WTC11 (cell line): ENCODE results near the gene FGFR1OP2. TPM values are rescaled to one million over a fixed set of nuclear protein-coding genes. Genes with fewer than 3 reads are reported as not detected.

Source experiments
- ATAC-seq: fragments of 200-7000 bp; cut with Tn5 transposase; 2 replicates; pipeline ENCODE4 v1.10.0; 2021; ENCODE audit warnings: mild to moderate bottlenecking, moderate library complexity
- CTCF ChIA-PET: fragments of 300-600 bp; sonication (Branson Sonifier 250); formaldehyde crosslinking; loops from one replicate; lab custom pipeline; 2021; ENCODE audit warnings: antibody characterized with exemption; lab: Charles Lee
- POLR2A ChIA-PET: fragments of 350-600 bp; sonication (Branson Sonifier 250); formaldehyde crosslinking; loops from one replicate; lab custom pipeline; 2021; ENCODE audit warnings: antibody characterized with exemption; lab: Charles Lee
- DNase-seq: peaks from one replicate; pipeline ENCODE4 v3.0.0; 2021; ENCODE audit warnings: low spot score
- H3K27ac Mint-ChIP-seq: 2 replicates; pipeline ENCODE4 v1.8.0; 2021; ENCODE audit warnings: mixed read lengths
- H3K27me3 Mint-ChIP-seq: 2 replicates; pipeline ENCODE4 v1.8.0; 2021; ENCODE audit warnings: low read depth, mild to moderate bottlenecking, moderate library complexity, mixed read lengths
- H3K36me3 Mint-ChIP-seq: 2 replicates; pipeline ENCODE4 v1.8.0; 2021; ENCODE audit warnings: mixed read lengths
- H3K4me1 Mint-ChIP-seq: 2 replicates; pipeline ENCODE4 v1.8.0; 2022; ENCODE audit warnings: mixed read lengths
- H3K4me3 Mint-ChIP-seq: 2 replicates; pipeline ENCODE4 v1.8.0; 2021; ENCODE audit warnings: mild to moderate bottlenecking, moderate library complexity, mixed read lengths
- H3K9me3 Mint-ChIP-seq: 2 replicates; pipeline ENCODE4 v1.8.0; 2021; ENCODE audit warnings: mixed read lengths
- CREM ChIP-seq: sonication (generic); formaldehyde crosslinking; IDR thresholded peaks from 2 replicates; pipeline ENCODE4 v1.8.1; 2022; ENCODE audit warnings: mild to moderate bottlenecking, missing genetic modification reagents, moderate library complexity
- ESRRA ChIP-seq: sonication (generic); formaldehyde crosslinking; IDR thresholded peaks from 2 replicates; pipeline ENCODE4 v1.8.1; 2022; ENCODE audit warnings: mild to moderate bottlenecking, missing genetic modification reagents, borderline replicate concordance
- NFE2L1 ChIP-seq: sonication (generic); formaldehyde crosslinking; IDR thresholded peaks from 2 replicates; pipeline ENCODE4 v1.8.1; 2023; ENCODE audit warnings: missing genetic modification reagents
- NFYB ChIP-seq: sonication (generic); formaldehyde crosslinking; conservative IDR thresholded peaks from 2 replicates; pipeline ENCODE4 v1.8.0; 2022; ENCODE audit warnings: low read depth, missing genetic modification reagents
- RELA ChIP-seq: sonication (generic); formaldehyde crosslinking; IDR thresholded peaks from 2 replicates; pipeline ENCODE4 v1.8.1; 2022; ENCODE audit warnings: missing genetic modification reagents, mild to moderate bottlenecking, borderline replicate concordance
- ZNF232 ChIP-seq: sonication (generic); formaldehyde crosslinking; IDR thresholded peaks from 2 replicates; pipeline ENCODE4 v1.8.0; 2022; ENCODE audit warnings: mild to moderate bottlenecking, missing genetic modification reagents
- total RNA-seq: library from RNA; stranded (reverse); gene quantifications from 3 replicates; pipeline ENCODE4 v1.2.3, GENCODE V29; 2021
- TF ChIP-seq, protein P1 (sequence below): sonication (generic); formaldehyde crosslinking; IDR thresholded peaks from 2 replicates; pipeline ENCODE4 v1.8.0; 2023; ENCODE audit warnings: missing genetic modification reagents, mild to moderate bottlenecking, borderline replicate concordance
- TF ChIP-seq, protein P2 (sequence below): sonication (generic); formaldehyde crosslinking; IDR thresholded peaks from 2 replicates; pipeline ENCODE4 v1.8.0; 2022; ENCODE audit warnings: mild to moderate bottlenecking, missing genetic modification reagents
- TF ChIP-seq, protein P3 (sequence below): sonication (generic); formaldehyde crosslinking; IDR thresholded peaks from 2 replicates; pipeline ENCODE4 v1.8.0; 2022; ENCODE audit warnings: mild to moderate bottlenecking, missing genetic modification reagents
- TF ChIP-seq, protein P4 (sequence below): sonication (generic); formaldehyde crosslinking; IDR thresholded peaks from 2 replicates; pipeline ENCODE4 v1.8.1; 2023; ENCODE audit warnings: mild to moderate bottlenecking, missing genetic modification reagents, borderline replicate concordance
- TF ChIP-seq, protein P5 (sequence below): sonication (generic); formaldehyde crosslinking; IDR thresholded peaks from 2 replicates; pipeline ENCODE4 v1.8.0; 2022; ENCODE audit warnings: missing genetic modification reagents
- TF ChIP-seq, protein P6 (sequence below): sonication (generic); formaldehyde crosslinking; IDR thresholded peaks from 2 replicates; pipeline ENCODE4 v1.8.1; 2022; ENCODE audit warnings: low read depth, mild to moderate bottlenecking, moderate library complexity, missing genetic modification reagents, borderline replicate concordance

FGFR1OP2 gene
- total RNA-seq, 1 experiment from 2014 or later, result 28.9 TPM

DNA sequence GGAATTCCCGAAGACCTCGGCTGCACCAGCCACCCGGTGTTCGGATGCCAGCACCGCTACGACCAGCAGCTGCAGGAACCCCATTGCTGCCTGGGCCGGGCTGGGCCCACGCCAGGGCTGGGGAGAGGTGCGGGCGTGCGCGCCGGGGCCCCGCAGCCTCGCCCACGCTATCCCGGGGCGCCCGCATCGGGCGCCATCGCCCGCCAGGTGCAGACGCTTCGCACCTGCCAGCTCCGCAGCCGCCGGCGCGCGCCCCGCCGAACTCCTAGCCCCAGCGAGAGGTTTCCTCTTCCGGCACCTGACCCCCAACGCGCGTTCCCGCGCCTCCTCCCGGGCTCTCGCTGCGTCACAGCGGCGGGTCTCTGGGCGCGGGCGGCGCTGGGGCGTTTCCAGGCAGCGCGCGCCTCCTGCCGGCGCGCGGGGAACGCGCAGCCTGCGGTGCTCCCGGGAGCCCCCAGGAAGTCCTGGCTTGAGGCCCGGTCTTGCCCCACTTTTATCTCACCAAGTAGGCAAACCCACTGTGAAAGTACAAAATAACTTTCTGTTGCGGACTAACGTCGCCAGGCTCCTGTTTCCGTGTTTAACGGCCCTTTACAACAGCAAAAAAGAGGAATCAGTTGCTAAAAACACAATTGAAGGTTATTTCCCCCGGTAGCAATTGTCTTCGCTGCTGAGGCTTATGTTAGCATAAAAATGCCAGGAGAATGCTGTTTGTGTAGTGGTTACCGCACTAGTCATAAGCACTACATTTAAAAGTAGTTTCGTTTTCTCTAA lies 76.0 kb downstream of the FGFR1OP2 start, which contains the start of gene TM7SF3 (continued):
- TF ChIP-seq ZNF232 (CRISPR knock-in tag), result peak; percentile 91
- TF ChIP-seq NFE2L1 (CRISPR knock-in tag), result 0 out of 2 replicates have a peak, but pooled peaks have one; percentile 75

DNA sequence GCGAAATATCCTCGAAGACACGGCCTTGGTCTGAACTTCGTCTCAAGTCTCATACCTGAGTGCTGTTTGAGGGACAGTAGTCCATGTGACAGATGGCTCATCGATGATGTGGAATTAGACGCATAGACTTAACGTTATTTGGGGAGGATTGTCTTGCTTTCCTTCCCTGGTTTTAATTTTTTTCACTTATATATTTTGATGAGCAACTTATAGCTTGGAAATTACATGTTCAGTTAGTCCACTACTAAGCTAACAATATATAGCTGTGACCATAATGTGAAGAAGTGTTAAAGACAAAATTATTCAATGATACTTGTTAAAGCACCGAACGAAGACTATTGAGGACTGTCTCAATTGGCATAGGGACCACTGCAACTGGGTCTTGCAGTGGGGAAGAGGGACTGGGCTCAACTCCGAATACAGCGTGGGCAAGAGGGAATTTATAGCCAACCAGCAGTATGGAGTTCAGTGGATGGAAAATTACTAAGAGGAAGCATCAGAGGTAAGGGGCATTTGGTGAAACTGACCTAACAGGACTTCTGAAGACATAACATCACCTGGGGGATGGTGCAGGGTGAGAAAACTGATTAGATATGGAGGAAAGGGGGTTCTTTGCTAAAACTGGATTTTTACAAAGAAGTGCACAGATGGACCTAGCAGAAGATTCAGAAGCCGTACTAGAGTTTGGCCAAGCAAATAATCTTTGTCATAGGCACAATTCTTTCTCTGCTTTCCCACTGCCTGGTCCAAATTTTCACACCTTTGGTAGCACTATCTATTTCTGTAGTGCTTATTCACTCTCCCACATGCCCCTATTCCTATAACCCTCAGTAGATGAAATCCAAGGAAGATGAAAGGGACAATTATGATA lies 76.8 kb downstream of the FGFR1OP2 start:
- peak overlapping the region; percentile 92 for H3K4me3 Mint-ChIP-seq
- no peaks in the 10 kb centered on the region for H3K9me3 Mint-ChIP-seq
- TF ChIP-seq RELA (CRISPR knock-in tag), result no peak
- TF ChIP-seq, protein P1, sequence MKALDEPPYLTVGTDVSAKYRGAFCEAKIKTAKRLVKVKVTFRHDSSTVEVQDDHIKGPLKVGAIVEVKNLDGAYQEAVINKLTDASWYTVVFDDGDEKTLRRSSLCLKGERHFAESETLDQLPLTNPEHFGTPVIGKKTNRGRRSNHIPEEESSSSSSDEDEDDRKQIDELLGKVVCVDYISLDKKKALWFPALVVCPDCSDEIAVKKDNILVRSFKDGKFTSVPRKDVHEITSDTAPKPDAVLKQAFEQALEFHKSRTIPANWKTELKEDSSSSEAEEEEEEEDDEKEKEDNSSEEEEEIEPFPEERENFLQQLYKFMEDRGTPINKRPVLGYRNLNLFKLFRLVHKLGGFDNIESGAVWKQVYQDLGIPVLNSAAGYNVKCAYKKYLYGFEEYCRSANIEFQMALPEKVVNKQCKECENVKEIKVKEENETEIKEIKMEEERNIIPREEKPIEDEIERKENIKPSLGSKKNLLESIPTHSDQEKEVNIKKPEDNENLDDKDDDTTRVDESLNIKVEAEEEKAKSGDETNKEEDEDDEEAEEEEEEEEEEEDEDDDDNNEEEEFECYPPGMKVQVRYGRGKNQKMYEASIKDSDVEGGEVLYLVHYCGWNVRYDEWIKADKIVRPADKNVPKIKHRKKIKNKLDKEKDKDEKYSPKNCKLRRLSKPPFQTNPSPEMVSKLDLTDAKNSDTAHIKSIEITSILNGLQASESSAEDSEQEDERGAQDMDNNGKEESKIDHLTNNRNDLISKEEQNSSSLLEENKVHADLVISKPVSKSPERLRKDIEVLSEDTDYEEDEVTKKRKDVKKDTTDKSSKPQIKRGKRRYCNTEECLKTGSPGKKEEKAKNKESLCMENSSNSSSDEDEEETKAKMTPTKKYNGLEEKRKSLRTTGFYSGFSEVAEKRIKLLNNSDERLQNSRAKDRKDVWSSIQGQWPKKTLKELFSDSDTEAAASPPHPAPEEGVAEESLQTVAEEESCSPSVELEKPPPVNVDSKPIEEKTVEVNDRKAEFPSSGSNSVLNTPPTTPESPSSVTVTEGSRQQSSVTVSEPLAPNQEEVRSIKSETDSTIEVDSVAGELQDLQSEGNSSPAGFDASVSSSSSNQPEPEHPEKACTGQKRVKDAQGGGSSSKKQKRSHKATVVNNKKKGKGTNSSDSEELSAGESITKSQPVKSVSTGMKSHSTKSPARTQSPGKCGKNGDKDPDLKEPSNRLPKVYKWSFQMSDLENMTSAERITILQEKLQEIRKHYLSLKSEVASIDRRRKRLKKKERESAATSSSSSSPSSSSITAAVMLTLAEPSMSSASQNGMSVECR (CRISPR knock-in tag), result no peak
- peaks cover 43% of the 10 kb centered on the region for H3K4me1 Mint-ChIP-seq
- CTCF ChIA-PET, result interaction anchor here (0.6 to 3.4 kb wide), 22 partner anchors 9 to 1569 kb away, joined by 3 to 57 read pairs (median 4); no protein-coding TSS in a partner anchor
- H3K36me3 Mint-ChIP-seq, result no peaks in the 10 kb centered on the region
- POLR2A ChIA-PET, result no interaction called here
- ATAC-seq, result no peak
- DNase-seq, result no peak
- no peaks in the 10 kb centered on the region for H3K27me3 Mint-ChIP-seq
- H3K27ac Mint-ChIP-seq, result peak overlapping the region; percentile 88

DNA sequence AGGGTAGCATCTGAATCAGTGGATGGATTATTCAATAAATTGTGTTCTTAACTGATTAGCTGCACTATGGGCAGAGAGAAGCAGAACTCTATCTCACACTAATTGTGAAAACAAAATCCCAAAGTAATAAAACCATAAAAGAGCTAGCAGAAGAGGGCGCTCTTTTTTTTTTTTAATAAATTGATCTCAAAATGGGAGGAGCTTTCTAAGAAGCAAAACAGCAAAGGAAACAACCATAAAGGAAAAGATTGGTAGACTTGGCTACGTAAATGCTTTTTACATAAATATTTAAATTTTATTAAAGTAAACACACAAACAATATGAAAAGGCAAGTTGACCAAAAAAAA lies 77.4 kb downstream of the FGFR1OP2 start:
- ATAC-seq (no peak), DNase-seq (no peak)
- Mint-ChIP-seq H3K9me3 (no peaks in the 10 kb centered on the region), H3K4me1 (peaks cover 37% of the 10 kb centered on the region), H3K27me3 (no peaks in the 10 kb centered on the region), H3K36me3 (no peaks in the 10 kb centered on the region), H3K4me3 (no peak overlapping the region), H3K27ac (no peak overlapping the region)
- POLR2A ChIA-PET, result no interaction called here
- CTCF ChIA-PET, result interaction anchor here (0.6 to 3.4 kb wide), 28 partner anchors 9 to 1568 kb away, joined by 3 to 57 read pairs (median 3); no protein-coding TSS in a partner anchor
- TF ChIP-seq, protein P2, sequence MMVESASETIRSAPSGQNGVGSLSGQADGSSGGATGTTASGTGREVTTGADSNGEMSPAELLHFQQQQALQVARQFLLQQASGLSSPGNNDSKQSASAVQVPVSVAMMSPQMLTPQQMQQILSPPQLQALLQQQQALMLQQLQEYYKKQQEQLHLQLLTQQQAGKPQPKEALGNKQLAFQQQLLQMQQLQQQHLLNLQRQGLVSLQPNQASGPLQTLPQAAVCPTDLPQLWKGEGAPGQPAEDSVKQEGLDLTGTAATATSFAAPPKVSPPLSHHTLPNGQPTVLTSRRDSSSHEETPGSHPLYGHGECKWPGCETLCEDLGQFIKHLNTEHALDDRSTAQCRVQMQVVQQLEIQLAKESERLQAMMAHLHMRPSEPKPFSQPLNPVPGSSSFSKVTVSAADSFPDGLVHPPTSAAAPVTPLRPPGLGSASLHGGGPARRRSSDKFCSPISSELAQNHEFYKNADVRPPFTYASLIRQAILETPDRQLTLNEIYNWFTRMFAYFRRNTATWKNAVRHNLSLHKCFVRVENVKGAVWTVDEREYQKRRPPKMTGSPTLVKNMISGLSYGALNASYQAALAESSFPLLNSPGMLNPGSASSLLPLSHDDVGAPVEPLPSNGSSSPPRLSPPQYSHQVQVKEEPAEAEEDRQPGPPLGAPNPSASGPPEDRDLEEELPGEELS (CRISPR knock-in tag), result no peak
- TF ChIP-seq, protein P3, sequence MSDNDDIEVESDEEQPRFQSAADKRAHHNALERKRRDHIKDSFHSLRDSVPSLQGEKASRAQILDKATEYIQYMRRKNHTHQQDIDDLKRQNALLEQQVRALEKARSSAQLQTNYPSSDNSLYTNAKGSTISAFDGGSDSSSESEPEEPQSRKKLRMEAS (CRISPR knock-in tag), result no peak
- TF ChIP-seq CREM (CRISPR knock-in tag) (no peak), NFYB (CRISPR knock-in tag) (no peak), ESRRA (CRISPR knock-in tag) (no peak)
- TF ChIP-seq, protein P4, sequence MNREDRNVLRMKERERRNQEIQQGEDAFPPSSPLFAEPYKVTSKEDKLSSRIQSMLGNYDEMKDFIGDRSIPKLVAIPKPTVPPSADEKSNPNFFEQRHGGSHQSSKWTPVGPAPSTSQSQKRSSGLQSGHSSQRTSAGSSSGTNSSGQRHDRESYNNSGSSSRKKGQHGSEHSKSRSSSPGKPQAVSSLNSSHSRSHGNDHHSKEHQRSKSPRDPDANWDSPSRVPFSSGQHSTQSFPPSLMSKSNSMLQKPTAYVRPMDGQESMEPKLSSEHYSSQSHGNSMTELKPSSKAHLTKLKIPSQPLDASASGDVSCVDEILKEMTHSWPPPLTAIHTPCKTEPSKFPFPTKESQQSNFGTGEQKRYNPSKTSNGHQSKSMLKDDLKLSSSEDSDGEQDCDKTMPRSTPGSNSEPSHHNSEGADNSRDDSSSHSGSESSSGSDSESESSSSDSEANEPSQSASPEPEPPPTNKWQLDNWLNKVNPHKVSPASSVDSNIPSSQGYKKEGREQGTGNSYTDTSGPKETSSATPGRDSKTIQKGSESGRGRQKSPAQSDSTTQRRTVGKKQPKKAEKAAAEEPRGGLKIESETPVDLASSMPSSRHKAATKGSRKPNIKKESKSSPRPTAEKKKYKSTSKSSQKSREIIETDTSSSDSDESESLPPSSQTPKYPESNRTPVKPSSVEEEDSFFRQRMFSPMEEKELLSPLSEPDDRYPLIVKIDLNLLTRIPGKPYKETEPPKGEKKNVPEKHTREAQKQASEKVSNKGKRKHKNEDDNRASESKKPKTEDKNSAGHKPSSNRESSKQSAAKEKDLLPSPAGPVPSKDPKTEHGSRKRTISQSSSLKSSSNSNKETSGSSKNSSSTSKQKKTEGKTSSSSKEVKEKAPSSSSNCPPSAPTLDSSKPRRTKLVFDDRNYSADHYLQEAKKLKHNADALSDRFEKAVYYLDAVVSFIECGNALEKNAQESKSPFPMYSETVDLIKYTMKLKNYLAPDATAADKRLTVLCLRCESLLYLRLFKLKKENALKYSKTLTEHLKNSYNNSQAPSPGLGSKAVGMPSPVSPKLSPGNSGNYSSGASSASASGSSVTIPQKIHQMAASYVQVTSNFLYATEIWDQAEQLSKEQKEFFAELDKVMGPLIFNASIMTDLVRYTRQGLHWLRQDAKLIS (CRISPR knock-in tag), result no peak
- TF ChIP-seq, protein P5, sequence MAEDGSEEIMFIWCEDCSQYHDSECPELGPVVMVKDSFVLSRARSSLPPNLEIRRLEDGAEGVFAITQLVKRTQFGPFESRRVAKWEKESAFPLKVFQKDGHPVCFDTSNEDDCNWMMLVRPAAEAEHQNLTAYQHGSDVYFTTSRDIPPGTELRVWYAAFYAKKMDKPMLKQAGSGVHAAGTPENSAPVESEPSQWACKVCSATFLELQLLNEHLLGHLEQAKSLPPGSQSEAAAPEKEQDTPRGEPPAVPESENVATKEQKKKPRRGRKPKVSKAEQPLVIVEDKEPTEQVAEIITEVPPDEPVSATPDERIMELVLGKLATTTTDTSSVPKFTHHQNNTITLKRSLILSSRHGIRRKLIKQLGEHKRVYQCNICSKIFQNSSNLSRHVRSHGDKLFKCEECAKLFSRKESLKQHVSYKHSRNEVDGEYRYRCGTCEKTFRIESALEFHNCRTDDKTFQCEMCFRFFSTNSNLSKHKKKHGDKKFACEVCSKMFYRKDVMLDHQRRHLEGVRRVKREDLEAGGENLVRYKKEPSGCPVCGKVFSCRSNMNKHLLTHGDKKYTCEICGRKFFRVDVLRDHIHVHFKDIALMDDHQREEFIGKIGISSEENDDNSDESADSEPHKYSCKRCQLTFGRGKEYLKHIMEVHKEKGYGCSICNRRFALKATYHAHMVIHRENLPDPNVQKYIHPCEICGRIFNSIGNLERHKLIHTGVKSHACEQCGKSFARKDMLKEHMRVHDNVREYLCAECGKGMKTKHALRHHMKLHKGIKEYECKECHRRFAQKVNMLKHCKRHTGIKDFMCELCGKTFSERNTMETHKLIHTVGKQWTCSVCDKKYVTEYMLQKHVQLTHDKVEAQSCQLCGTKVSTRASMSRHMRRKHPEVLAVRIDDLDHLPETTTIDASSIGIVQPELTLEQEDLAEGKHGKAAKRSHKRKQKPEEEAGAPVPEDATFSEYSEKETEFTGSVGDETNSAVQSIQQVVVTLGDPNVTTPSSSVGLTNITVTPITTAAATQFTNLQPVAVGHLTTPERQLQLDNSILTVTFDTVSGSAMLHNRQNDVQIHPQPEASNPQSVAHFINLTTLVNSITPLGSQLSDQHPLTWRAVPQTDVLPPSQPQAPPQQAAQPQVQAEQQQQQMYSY (CRISPR knock-in tag), result no peak
- TF ChIP-seq, protein P6, sequence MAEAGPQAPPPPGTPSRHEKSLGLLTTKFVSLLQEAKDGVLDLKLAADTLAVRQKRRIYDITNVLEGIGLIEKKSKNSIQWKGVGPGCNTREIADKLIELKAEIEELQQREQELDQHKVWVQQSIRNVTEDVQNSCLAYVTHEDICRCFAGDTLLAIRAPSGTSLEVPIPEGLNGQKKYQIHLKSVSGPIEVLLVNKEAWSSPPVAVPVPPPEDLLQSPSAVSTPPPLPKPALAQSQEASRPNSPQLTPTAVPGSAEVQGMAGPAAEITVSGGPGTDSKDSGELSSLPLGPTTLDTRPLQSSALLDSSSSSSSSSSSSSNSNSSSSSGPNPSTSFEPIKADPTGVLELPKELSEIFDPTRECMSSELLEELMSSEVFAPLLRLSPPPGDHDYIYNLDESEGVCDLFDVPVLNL (CRISPR knock-in tag), result no peak
